GM12878 (cell line): Measurements from ENCODE around the gene HDAC7.

ENCODE experiments used
- ATF2 ChIP-seq: IDR thresholded peaks from 2 replicates; pipeline ENCODE4 v1.6.1; 2012; ENCODE audit warnings: low read length, inconsistent platforms
- CTCF ChIP-seq, 3 experiments: IDR thresholded peaks in 2 of 3; conservative IDR thresholded peaks in 1 of 3; 2 replicates each; pipeline ENCODE4 v1.5.1; 2011; ENCODE audit warnings: low read depth in 3 of 3, low read length in 3 of 3, mild to moderate bottlenecking in 3 of 3, control low read depth in 2 of 3, moderate library complexity in 2 of 3, inconsistent platforms in 1 of 3, mixed read lengths in 1 of 3; ENCODE audit not compliant: control insufficient read depth in 2 of 3, insufficient read depth in 1 of 3; ENCODE audit errors: extremely low read depth in 1 of 3
- KDM1A ChIP-seq: fragments of 200-600 bp; sonication (generic); IDR thresholded peaks from 2 replicates; pipeline ENCODE4 v1.6.1; 2016; ENCODE audit warnings: borderline replicate concordance
- POLR2A ChIP-seq: IDR thresholded peaks from 2 replicates; pipeline ENCODE4 v1.6.1; 2011; ENCODE audit warnings: low read depth, mild to moderate bottlenecking, low read length
- SIX5 ChIP-seq: IDR thresholded peaks from 2 replicates; pipeline ENCODE4 v1.6.1; 2011; ENCODE audit warnings: mild to moderate bottlenecking, low read depth, low read length, moderate library complexity; ENCODE audit not compliant: severe bottlenecking
- YY1 ChIP-seq: IDR thresholded peaks from 2 replicates; pipeline ENCODE4 v1.6.1; 2011; ENCODE audit warnings: low read depth, mild to moderate bottlenecking, low read length

- no peak for TF ChIP-seq KDM1A
- TF ChIP-seq SIX5: no peak
- no peak for TF ChIP-seq CTCF (IDR thresholded peaks at IDR 0.05 in 2 of 3, conservative IDR thresholded peaks at IDR 0.05 in 1 of 3; ENCODE audit: control insufficient read depth in 2 of 3, extremely low read depth in 1 of 3, insufficient read depth in 1 of 3, low read depth in 3 of 3, low read length in 3 of 3)
- no peak for TF ChIP-seq POLR2A
- no peak for TF ChIP-seq ATF2
- TF ChIP-seq YY1: no peak
These were observed 13.9 kb upstream of the HDAC7 start for GRCh38 chr12:47833591-47834012.
